HepG2 (cell line): ENCODE data around the gene HES1. TPM values are rescaled to one million over a fixed set of nuclear protein-coding genes. Genes with fewer than 3 reads are reported as not detected.

ENCODE experiments used
- ATAC-seq: fragments of 200-7000 bp; cut with Tn5 transposase; 3 replicates; pipeline ENCODE4 v1.9.1; 2020; ENCODE audit warnings: mild to moderate bottlenecking, moderate library complexity
- BruUV-seq: library from RNA; stranded (reverse); fragments of 400-500 nt; replicated peaks from 2 replicates; lab custom pipeline; 2021; lab: Mats Ljungman, UMichigan
- CTCF ChIA-PET: fragments of 300-600 bp; formaldehyde crosslinking; extraction: SDS; loops from one replicate; lab custom pipeline; 2021; ENCODE audit warnings: low total read pairs, inconsistent platforms, low intra/inter-chr PET ratio; lab: Yijun Ruan, JAX
- POLR2A ChIA-PET: fragments of 350-600 bp; sonication (Branson Sonifier 250); formaldehyde crosslinking; loops from one replicate; lab custom pipeline; 2020; ENCODE audit warnings: antibody characterized with exemption, inconsistent platforms; lab: Yijun Ruan, JAX
- DNase-seq: peaks from one replicate; pipeline ENCODE4 v3.0.0-alpha.2; 2015; ENCODE audit warnings: low spot score
- FAIRE-seq: peaks from 3 replicates; lab custom pipeline; 2011; peaks lifted over from hg19 to GRCh38; lab: Jason Lieb, UNC
- H2AFZ ChIP-seq: one replicate; pipeline ENCODE4 v1.6.1; 2011; ENCODE audit warnings: low read length, inconsistent platforms
- H3K27ac ChIP-seq: fragments of 300-600 bp; 3 replicates; pipeline ENCODE4 v1.8.0; 2011; ENCODE audit warnings: mixed run types, mild to moderate bottlenecking, mixed read lengths, low read length, inconsistent platforms; ENCODE audit not compliant: insufficient read depth; ENCODE audit errors: extremely low read length
- H3K27me3 ChIP-seq, 2 experiments: fragments of 200-600 bp in 1 of 2; 2 replicates in 1 of 2; 3 replicates in 1 of 2; pipeline versions ENCODE4 v1.6.0 to v1.8.0; 2011; ENCODE audit warnings: low read length in 2 of 2, mild to moderate bottlenecking in 2 of 2, moderate library complexity in 2 of 2, inconsistent platforms in 1 of 2; ENCODE audit not compliant: insufficient read depth in 2 of 2, control insufficient read depth in 1 of 2
- H3K36me3 ChIP-seq, 2 experiments: fragments of 200-600 bp in 1 of 2; replicated peaks in 1 of 2; 2 replicates in 1 of 2; 3 replicates in 1 of 2; pipeline versions ENCODE4 v1.5.1 to v1.8.0; 2011; ENCODE audit warnings: low read length in 2 of 2, inconsistent platforms in 1 of 2; ENCODE audit not compliant: insufficient read depth in 2 of 2, control insufficient read depth in 1 of 2
- H3K4me1 ChIP-seq: 2 replicates; pipeline ENCODE4 v1.5.1; 2012; ENCODE audit warnings: low read length, inconsistent platforms; ENCODE audit not compliant: insufficient read depth
- H3K4me2 ChIP-seq: 2 replicates; pipeline ENCODE4 v1.6.0; 2011; ENCODE audit warnings: low read depth, low read length, inconsistent platforms
- H3K4me3 ChIP-seq, 3 experiments: fragments of 200-600 bp in 1 of 3; sonication (generic), shearing (Covaris generic) in 1 of 3; replicated peaks in 1 of 3; 2 replicates each; pipeline ENCODE4 v1.5.1; 2011 to 2016; ENCODE audit warnings: low read length in 3 of 3, inconsistent platforms in 2 of 3, low read depth in 2 of 3, mild to moderate bottlenecking in 2 of 3, control low read depth in 1 of 3, mixed read lengths in 1 of 3; ENCODE audit not compliant: insufficient read depth in 1 of 3
- H3K79me2 ChIP-seq: one replicate; pipeline ENCODE4 v1.6.1; 2011; ENCODE audit warnings: low read length, inconsistent platforms; ENCODE audit not compliant: insufficient read depth
- H3K9ac ChIP-seq: 2 replicates; pipeline ENCODE4 v1.6.0; 2011; ENCODE audit warnings: mild to moderate bottlenecking, low read depth, low read length, inconsistent platforms; ENCODE audit not compliant: insufficient read depth
- H3K9me3 ChIP-seq: 2 replicates; pipeline ENCODE4 v1.5.1; 2012; ENCODE audit warnings: mild to moderate bottlenecking, low read length
- H4K20me1 ChIP-seq: 2 replicates; pipeline ENCODE4 v1.6.0; 2011; ENCODE audit warnings: inconsistent platforms, mild to moderate bottlenecking, low read length, moderate library complexity; ENCODE audit not compliant: insufficient read depth
- DPF2 ChIP-seq: sonication (generic); formaldehyde crosslinking; IDR thresholded peaks from 2 replicates; pipeline ENCODE4 v1.4.0; 2020; ENCODE audit warnings: mild to moderate bottlenecking, low read depth, missing genetic modification reagents, borderline replicate concordance
- DR1 ChIP-seq: sonication (generic); formaldehyde crosslinking; IDR thresholded peaks from 2 replicates; pipeline ENCODE4 v1.8.0; 2021; ENCODE audit warnings: mild to moderate bottlenecking, missing genetic modification reagents, inconsistent platforms
- KAT2B ChIP-seq: fragments of 150-350 bp; IDR thresholded peaks from 2 replicates; pipeline ENCODE4 v1.6.1; 2014; ENCODE audit warnings: low read depth, low read length, borderline replicate concordance
- SP2 ChIP-seq: sonication (generic); formaldehyde crosslinking; IDR thresholded peaks from 2 replicates; pipeline ENCODE4 v1.5.1; 2020; ENCODE audit warnings: mild to moderate bottlenecking, missing genetic modification reagents
- ZNF143 ChIP-seq: sonication (generic); formaldehyde crosslinking; IDR thresholded peaks from 2 replicates; pipeline ENCODE4 v1.4.0; 2020; ENCODE audit warnings: missing genetic modification reagents
- ZNF605 ChIP-seq: sonication (generic); formaldehyde crosslinking; IDR thresholded peaks from 2 replicates; pipeline ENCODE4 v1.8.0; 2022; ENCODE audit warnings: mild to moderate bottlenecking, missing genetic modification reagents
- ZNF672 ChIP-seq: sonication (generic); formaldehyde crosslinking; IDR thresholded peaks from 2 replicates; pipeline ENCODE4 v1.8.1; 2022; ENCODE audit warnings: missing genetic modification reagents
- ZNF75D ChIP-seq: sonication (generic); formaldehyde crosslinking; IDR thresholded peaks from 2 replicates; pipeline ENCODE4 v1.8.1; 2023; ENCODE audit warnings: missing genetic modification reagents, mild to moderate bottlenecking, borderline replicate concordance
- WGBS: methylation state at CpG from one replicate; pipeline ENCODE4 v1.1.6; 2017; ENCODE audit warnings: low lambda C conversion rate; 5-methylcytosine and 5-hydroxymethylcytosine counted together
- in situ Hi-C: cut with HindIII; loops from 2 replicates; pipeline ENCODE4 v1.10.0; 2017; ENCODE audit warnings: low pct_unique_long_range_greater_than_20kb; ENCODE audit not compliant: extremely low pct_ligation_motif_present
- intact Hi-C: fragments of 100-400 bp; cut with micrococcal nuclease; formaldehyde crosslinking; loops from one replicate; pipeline ENCODE4 v1.10.0; 2022; ENCODE audit not compliant: unreplicated experiment
- polyA plus RNA-seq, 8 experiments: library from polyadenylated mRNA; depleted of rRNA in 3 of 8; stranded (reverse) in 7 of 8; unstranded in 1 of 8; fragments of >200 nt; fragmentation: Illumina TruSeq in 4 of 8; extraction: Trizol in 4 of 8; gene quantifications; 2 replicates each; pipeline versions ENCODE4 v1.2.1 to v1.2.3, GENCODE V29; 2011 to 2016; ENCODE audit warnings: low read depth in 4 of 8, missing spikeins in 1 of 8, mixed read lengths in 1 of 8; ENCODE audit not compliant: insufficient read depth in 1 of 8
- total RNA-seq, 5 experiments: library from RNA; depleted of rRNA; stranded (reverse); fragments of >200 nt; fragmentation: Illumina TruSeq; extraction: Trizol; gene quantifications; 2 replicates each; pipeline ENCODE4 v1.2.3, GENCODE V29; 2016; ENCODE audit warnings: low read depth in 1 of 5
- TF ChIP-seq, protein P1 (sequence below): IDR thresholded peaks from 2 replicates; pipeline ENCODE4 v1.4.0; 2020; ENCODE audit warnings: mild to moderate bottlenecking, missing genetic modification reagents
- TF ChIP-seq, protein P2 (sequence below): sonication (generic); formaldehyde crosslinking; IDR thresholded peaks from 2 replicates; pipeline ENCODE4 v1.4.0; 2020; ENCODE audit warnings: missing genetic modification reagents, mild to moderate bottlenecking, borderline replicate concordance

Gene HES1
- total and polyA plus RNA-seq, 2 of the 13 experiments (the other 11 are each of a cell fraction or from before 2014, with no cell fraction given) = 15.4 to 19.8 TPM

DNA sequence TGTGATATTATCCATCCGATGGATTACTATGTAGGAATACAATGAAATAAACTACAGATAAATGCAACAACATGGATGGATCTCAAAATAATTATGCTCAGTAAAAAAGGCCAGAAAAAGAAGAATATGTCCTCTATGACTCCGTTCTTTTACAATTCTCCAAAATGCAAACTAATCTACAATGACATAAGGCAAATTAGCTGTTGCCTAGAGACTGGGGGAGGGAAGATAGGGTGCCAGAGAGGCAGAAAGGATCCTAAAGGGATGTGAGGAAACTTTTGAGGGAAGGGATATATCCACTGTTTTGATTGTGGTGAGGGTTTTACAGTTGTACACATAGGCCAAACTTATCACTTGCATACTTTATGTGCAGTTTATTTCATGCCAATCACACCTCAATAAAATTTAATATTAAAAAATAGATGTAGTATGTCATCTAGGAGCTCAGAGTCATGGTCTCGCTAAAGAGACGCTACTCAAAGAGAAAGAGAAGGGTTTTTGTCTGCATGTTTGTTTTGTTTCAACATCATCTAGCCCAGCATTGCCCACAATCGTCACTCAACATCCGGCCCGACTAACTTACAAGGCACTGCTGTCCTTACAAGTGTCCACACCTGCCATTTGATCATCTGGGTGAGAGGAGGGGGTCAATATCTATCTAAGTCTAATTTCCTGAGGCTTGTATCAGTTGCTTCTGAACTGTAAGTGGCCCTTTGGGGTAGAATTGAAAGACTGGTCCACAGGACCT, 29.5 kb downstream of the HES1 start (continued):
- TF ChIP-seq, protein P1, sequence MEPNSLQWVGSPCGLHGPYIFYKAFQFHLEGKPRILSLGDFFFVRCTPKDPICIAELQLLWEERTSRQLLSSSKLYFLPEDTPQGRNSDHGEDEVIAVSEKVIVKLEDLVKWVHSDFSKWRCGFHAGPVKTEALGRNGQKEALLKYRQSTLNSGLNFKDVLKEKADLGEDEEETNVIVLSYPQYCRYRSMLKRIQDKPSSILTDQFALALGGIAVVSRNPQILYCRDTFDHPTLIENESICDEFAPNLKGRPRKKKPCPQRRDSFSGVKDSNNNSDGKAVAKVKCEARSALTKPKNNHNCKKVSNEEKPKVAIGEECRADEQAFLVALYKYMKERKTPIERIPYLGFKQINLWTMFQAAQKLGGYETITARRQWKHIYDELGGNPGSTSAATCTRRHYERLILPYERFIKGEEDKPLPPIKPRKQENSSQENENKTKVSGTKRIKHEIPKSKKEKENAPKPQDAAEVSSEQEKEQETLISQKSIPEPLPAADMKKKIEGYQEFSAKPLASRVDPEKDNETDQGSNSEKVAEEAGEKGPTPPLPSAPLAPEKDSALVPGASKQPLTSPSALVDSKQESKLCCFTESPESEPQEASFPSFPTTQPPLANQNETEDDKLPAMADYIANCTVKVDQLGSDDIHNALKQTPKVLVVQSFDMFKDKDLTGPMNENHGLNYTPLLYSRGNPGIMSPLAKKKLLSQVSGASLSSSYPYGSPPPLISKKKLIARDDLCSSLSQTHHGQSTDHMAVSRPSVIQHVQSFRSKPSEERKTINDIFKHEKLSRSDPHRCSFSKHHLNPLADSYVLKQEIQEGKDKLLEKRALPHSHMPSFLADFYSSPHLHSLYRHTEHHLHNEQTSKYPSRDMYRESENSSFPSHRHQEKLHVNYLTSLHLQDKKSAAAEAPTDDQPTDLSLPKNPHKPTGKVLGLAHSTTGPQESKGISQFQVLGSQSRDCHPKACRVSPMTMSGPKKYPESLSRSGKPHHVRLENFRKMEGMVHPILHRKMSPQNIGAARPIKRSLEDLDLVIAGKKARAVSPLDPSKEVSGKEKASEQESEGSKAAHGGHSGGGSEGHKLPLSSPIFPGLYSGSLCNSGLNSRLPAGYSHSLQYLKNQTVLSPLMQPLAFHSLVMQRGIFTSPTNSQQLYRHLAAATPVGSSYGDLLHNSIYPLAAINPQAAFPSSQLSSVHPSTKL (CRISPR knock-in tag) = peak; percentile 37; the same call in 1 of the 2 replicates
- TF ChIP-seq ZNF143 (CRISPR knock-in tag) = no peak

DNA sequence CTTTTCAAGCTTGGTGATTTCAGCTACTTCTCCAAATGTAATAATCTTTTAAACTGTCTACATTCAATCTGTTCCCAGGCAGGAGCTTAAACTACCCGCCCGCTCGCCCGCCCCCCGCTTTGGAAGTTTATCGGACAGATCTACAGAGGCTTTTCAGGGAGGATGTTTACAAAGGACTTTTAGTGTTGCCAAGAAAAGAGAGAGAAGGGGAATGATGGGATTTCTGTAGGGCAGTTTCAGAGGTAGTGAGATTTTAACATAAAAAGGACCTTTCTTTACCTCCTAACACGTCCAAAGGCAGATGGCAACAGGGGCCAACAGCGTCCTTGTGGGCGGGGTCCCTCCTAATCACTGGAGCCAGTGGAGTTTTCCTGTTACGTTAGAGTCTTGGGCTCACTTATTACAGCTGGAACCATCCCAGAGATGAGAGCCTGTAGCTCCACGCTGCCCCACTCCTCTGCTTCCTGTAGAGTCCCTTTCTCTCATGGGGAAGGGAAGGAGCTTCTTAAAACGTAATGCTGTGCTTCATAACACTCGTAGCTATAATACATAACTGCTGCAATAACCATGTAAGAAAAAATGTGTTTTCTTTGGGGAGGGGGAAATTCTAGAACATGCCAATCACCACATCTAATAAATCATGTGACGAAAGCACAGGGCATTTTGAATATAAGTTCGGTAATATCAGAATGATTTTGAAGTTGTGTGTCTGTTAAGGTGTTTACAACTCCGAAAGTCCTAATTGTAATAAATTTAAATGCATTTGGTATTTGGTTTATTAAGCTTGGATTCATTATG, 30.9 kb downstream of the HES1 start:
- intact Hi-C loops = no loop called here
- no peak for FAIRE-seq
- H3K27me3 ChIP-seq = peaks cover 0 to 25% of the 10 kb centered on the region in 2 experiments; a peak in 2 of 5 replicates
- ChIA-PET CTCF (no interaction called here), POLR2A (no interaction called here)
- no peak overlapping the region for H3K27ac ChIP-seq
- in situ Hi-C loops = loop anchor here (10.0 kb wide), 1 partner anchor 148 kb away; no protein-coding TSS in a partner anchor
- H4K20me1 ChIP-seq = no peaks in the 10 kb centered on the region
- H3K36me3 ChIP-seq = no peaks in the 10 kb centered on the region
- WGBS = 18% methylated on average over 16 of the region's 16 CpGs
- no peaks in the 10 kb centered on the region for H3K79me2 ChIP-seq
- peak overlapping the region; percentile 61 for H3K4me2 ChIP-seq
- peaks cover 58% of the 10 kb centered on the region for H3K4me1 ChIP-seq
- no peak for DNase-seq
- H3K4me3 ChIP-seq = peak overlapping the region in 1 of 3 experiments; percentile 23; a peak in 1 of 6 replicates
- no peak overlapping the region for H3K9ac ChIP-seq
- H2AFZ ChIP-seq = no peak overlapping the region
- no peak for ATAC-seq
- no TSS peak for BruUV-seq
- no peaks in the 10 kb centered on the region for H3K9me3 ChIP-seq
- TF ChIP-seq DR1 (no peak), SP2 (CRISPR knock-in tag) (no peak), KAT2B (no peak), ZNF672 (CRISPR knock-in tag) (no peak), DPF2 (CRISPR knock-in tag) (no peak), ZNF75D (CRISPR knock-in tag) (no peak), ZNF605 (CRISPR knock-in tag) (no peak)
- TF ChIP-seq, protein P2, sequence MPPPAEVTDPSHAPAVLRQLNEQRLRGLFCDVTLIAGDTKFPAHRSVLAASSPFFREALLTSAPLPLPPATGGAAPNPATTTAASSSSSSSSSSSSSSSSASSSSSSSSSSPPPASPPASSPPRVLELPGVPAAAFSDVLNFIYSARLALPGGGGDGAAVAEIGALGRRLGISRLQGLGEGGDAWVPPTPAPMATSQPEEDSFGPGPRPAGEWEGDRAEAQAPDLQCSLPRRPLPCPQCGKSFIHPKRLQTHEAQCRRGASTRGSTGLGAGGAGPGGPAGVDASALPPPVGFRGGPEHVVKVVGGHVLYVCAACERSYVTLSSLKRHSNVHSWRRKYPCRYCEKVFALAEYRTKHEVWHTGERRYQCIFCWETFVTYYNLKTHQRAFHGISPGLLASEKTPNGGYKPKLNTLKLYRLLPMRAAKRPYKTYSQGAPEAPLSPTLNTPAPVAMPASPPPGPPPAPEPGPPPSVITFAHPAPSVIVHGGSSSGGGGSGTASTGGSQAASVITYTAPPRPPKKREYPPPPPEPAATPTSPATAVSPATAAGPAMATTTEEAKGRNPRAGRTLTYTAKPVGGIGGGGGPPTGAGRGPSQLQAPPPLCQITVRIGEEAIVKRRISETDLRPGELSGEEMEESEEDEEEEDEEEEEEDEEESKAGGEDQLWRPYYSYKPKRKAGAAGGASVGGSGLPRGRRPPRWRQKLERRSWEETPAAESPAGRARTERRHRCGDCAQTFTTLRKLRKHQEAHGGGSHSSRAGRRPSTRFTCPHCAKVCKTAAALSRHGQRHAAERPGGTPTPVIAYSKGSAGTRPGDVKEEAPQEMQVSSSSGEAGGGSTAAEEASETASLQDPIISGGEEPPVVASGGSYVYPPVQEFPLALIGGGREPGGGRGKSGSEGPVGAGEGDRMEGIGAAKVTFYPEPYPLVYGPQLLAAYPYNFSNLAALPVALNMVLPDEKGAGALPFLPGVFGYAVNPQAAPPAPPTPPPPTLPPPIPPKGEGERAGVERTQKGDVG = no peak
